K562 (cell line): ENCODE data around the gene EXOC3L1. TPM values are rescaled to one million over a fixed set of nuclear protein-coding genes. Genes with fewer than 3 reads are reported as not detected.

Source experiments
- ATAC-seq: fragments of 200-7000 bp; cut with Tn5 transposase; 3 replicates; pipeline ENCODE4 v1.9.1; 2020; ENCODE audit warnings: moderate library complexity
- BruUV-seq: library from RNA; stranded (reverse); fragments of 400-500 nt; replicated peaks from 2 replicates; lab custom pipeline; 2021; lab: Mats Ljungman, UMichigan
- CTCF ChIA-PET: fragments of 300-600 bp; formaldehyde crosslinking; extraction: SDS; loops from one replicate; lab custom pipeline; 2021; ENCODE audit warnings: low intra/inter-chr PET ratio; lab: Yijun Ruan, JAX
- POLR2A ChIA-PET: fragments of 300-600, 350-650 bp; sonication (Branson Sonifier 250); formaldehyde crosslinking; extraction: SDS; loops from one replicate; lab custom pipeline; 2021; ENCODE audit warnings: antibody characterized with exemption, inconsistent platforms; lab: Yijun Ruan, JAX
- DNase-seq, 4 experiments: peaks; one replicate each; pipeline versions ENCODE4 v3.0.0 to v3.0.0-alpha.2; 2011 to 2018; ENCODE audit warnings: low spot score in 3 of 4, mixed read lengths in 3 of 4; ENCODE audit errors: extremely low read depth in 1 of 4
- FAIRE-seq: peaks from 2 replicates; lab custom pipeline; 2011; peaks lifted over from hg19 to GRCh38; lab: Jason Lieb, UNC
- H2AFZ ChIP-seq: 2 replicates; pipeline ENCODE4 v1.6.0; 2011; ENCODE audit warnings: low read depth, low read length, control low read depth, inconsistent platforms
- H3K27ac ChIP-seq: fragments of 200-600 bp; 3 replicates; pipeline ENCODE4 v1.8.0; 2011; ENCODE audit warnings: low read depth, mild to moderate bottlenecking, control low read depth, inconsistent platforms, low read length, moderate library complexity, mixed read lengths; ENCODE audit errors: extremely low read depth
- H3K27me3 ChIP-seq, 2 experiments: fragments of 300-600 bp in 1 of 2; 2 replicates in 1 of 2; 3 replicates in 1 of 2; pipeline versions ENCODE4 v1.6.0 to v1.8.0; 2011; ENCODE audit warnings: inconsistent platforms in 2 of 2, low read length in 2 of 2, mild to moderate bottlenecking in 1 of 2, mixed read lengths in 1 of 2, moderate library complexity in 1 of 2; ENCODE audit not compliant: control insufficient read depth in 2 of 2, insufficient read depth in 2 of 2
- H3K36me3 ChIP-seq: fragments of 300-600 bp; 3 replicates; pipeline ENCODE4 v1.8.0; 2011; ENCODE audit warnings: mild to moderate bottlenecking, low read length, inconsistent platforms; ENCODE audit not compliant: control insufficient read depth, insufficient read depth
- H3K4me1 ChIP-seq, 2 experiments: fragments of 200-600 bp in 1 of 2; replicated peaks in 1 of 2; 2 replicates in 1 of 2; 3 replicates in 1 of 2; pipeline versions ENCODE4 v1.5.1 to v1.8.0; 2011; ENCODE audit warnings: inconsistent platforms in 2 of 2, low read length in 2 of 2, mild to moderate bottlenecking in 1 of 2, mixed read lengths in 1 of 2, moderate library complexity in 1 of 2; ENCODE audit not compliant: control insufficient read depth in 2 of 2, insufficient read depth in 2 of 2
- H3K4me2 ChIP-seq: 2 replicates; pipeline ENCODE4 v1.6.1; 2011; ENCODE audit warnings: low read length, control low read depth, inconsistent platforms, mixed read lengths; ENCODE audit not compliant: insufficient read depth
- H3K4me3 ChIP-seq: fragments of 200-600 bp; sonication (generic), shearing (Covaris generic); 2 replicates; pipeline ENCODE4 v1.5.1; 2016; ENCODE audit warnings: control low read depth, inconsistent platforms
- H3K79me2 ChIP-seq: fragments of 200-600 bp; 3 replicates; pipeline ENCODE4 v1.8.0; 2011; ENCODE audit warnings: low read length, inconsistent platforms; ENCODE audit not compliant: control insufficient read depth, insufficient read depth
- H3K9ac ChIP-seq, 2 experiments: 2 replicates each; pipeline versions ENCODE4 v1.6.0 to v1.6.1; 2011; ENCODE audit warnings: low read depth in 2 of 2, low read length in 2 of 2, control low read depth in 1 of 2, inconsistent platforms in 1 of 2, mild to moderate bottlenecking in 1 of 2, mixed read lengths in 1 of 2; ENCODE audit not compliant: insufficient read depth in 1 of 2
- H3K9me1 ChIP-seq: one replicate; pipeline ENCODE4 v1.6.0; 2011; ENCODE audit warnings: inconsistent platforms, mild to moderate bottlenecking, low read length, moderate library complexity; ENCODE audit not compliant: control insufficient read depth, insufficient read depth
- H3K9me3 ChIP-seq: replicated peaks from 2 replicates; pipeline ENCODE4 v1.5.1; 2011; ENCODE audit warnings: low read depth, low read length, inconsistent platforms; ENCODE audit not compliant: control insufficient read depth, insufficient read depth
- H4K20me1 ChIP-seq: replicated peaks from 2 replicates; pipeline ENCODE4 v1.6.1; 2011; ENCODE audit warnings: low read length, inconsistent platforms, mixed read lengths; ENCODE audit not compliant: control insufficient read depth, insufficient read depth
- FOXP1 ChIP-seq: sonication (generic); formaldehyde crosslinking; IDR thresholded peaks from 2 replicates; pipeline ENCODE4 v1.8.0; 2022; ENCODE audit warnings: mild to moderate bottlenecking, missing genetic modification reagents
- GABPB1 ChIP-seq: sonication (generic); formaldehyde crosslinking; IDR thresholded peaks from 2 replicates; pipeline ENCODE4 v1.8.0; 2022; ENCODE audit warnings: mild to moderate bottlenecking, missing genetic modification reagents
- HNRNPUL1 ChIP-seq: fragments of 200-400 bp; formaldehyde crosslinking; IDR thresholded peaks from 2 replicates; pipeline ENCODE4 v1.6.1; 2017; ENCODE audit warnings: low read length
- HSF4 ChIP-seq: fragments of 250-450 bp; sonication (Bioruptor Pico); IDR thresholded peaks from 2 replicates; pipeline ENCODE4 v2.1.2; 2022; ENCODE audit warnings: mild to moderate bottlenecking, moderate library complexity, borderline replicate concordance
- MBD1 ChIP-seq: fragments of 250-450 bp; sonication (Bioruptor Pico); IDR thresholded peaks from 2 replicates; pipeline ENCODE4 v1.8.0; 2022; ENCODE audit warnings: inconsistent platforms
- MEF2D ChIP-seq: conservative IDR thresholded peaks from 2 replicates; pipeline ENCODE4 v1.6.1; 2016; ENCODE audit warnings: low read depth, missing genetic modification characterization, missing compliant biosample characterization
- POLR2A ChIP-seq: fragments of 450-650 bp; conservative IDR thresholded peaks from 2 replicates; pipeline ENCODE4 v1.6.1; 2016
- SIN3B ChIP-seq: fragments of 450-650 bp; IDR thresholded peaks from 2 replicates; pipeline ENCODE4 v1.6.1; 2017; ENCODE audit warnings: low read depth, mild to moderate bottlenecking, moderate library complexity
- TRIM28 ChIP-seq: fragments of 450-650 bp; IDR thresholded peaks from 2 replicates; pipeline ENCODE4 v1.6.1; 2017
- ZNF444 ChIP-seq: fragments of 250-450 bp; sonication (Bioruptor Pico); IDR thresholded peaks from 2 replicates; pipeline ENCODE4 v1.4.0; 2020; ENCODE audit warnings: mild to moderate bottlenecking, moderate library complexity
- WGBS: fragments of 100-300 bp; shearing (Covaris generic); methylation state at CpG from one replicate; pipeline ENCODE4 v1.1.6; 2016; ENCODE audit warnings: low coverage, mixed read lengths; ENCODE audit not compliant: insufficient coverage; ENCODE audit errors: missing lambda C conversion rate; 5-methylcytosine and 5-hydroxymethylcytosine counted together
- in situ Hi-C: fragments of 300-500 bp; cut with MboI; formaldehyde crosslinking; loops from 4 replicates; pipeline ENCODE4 v1.15.0; 2018; ENCODE audit warnings: inconsistent platforms, mixed read lengths
- intact Hi-C: fragments of 100-400 bp; cut with micrococcal nuclease; formaldehyde crosslinking; loops from 2 replicates; pipeline ENCODE4 v1.14.2; 2022
- polyA plus RNA-seq, 8 experiments: library from polyadenylated mRNA; depleted of rRNA in 4 of 8; stranded (reverse) in 5 of 8; unstranded in 3 of 8; fragments of >200 nt; fragmentation: Nextera tagmentation in 2 of 8; fragmentation: Illumina TruSeq in 1 of 8; extraction: Ambion mirVana in 2 of 8; extraction: Trizol in 1 of 8; gene quantifications; 2 replicates each; pipeline versions ENCODE4 v1.2.1 to v1.2.3, GENCODE V29; 2011 to 2014; ENCODE audit warnings: inconsistent platforms in 1 of 8, missing spikeins in 1 of 8
- total RNA-seq, 7 experiments: library from RNA; depleted of rRNA in 6 of 7; stranded (reverse); fragments of >200 nt in 6 of 7; fragmentation: Illumina TruSeq in 2 of 7; extraction: Trizol in 2 of 7; gene quantifications; 2 replicates each; pipeline versions ENCODE4 v1.2.1 to v1.2.3, GENCODE V29; 2011 to 2021; ENCODE audit warnings: low replicate concordance in 1 of 7
- TF ChIP-seq, protein P1 (sequence below): fragments of 450-650 bp; formaldehyde crosslinking; IDR thresholded peaks from 2 replicates; pipeline ENCODE4 v1.4.0; 2022; ENCODE audit warnings: missing genetic modification characterization
- TF ChIP-seq, protein P2 (sequence below): sonication (generic); formaldehyde crosslinking; IDR thresholded peaks from 2 replicates; pipeline ENCODE4 v1.8.1; 2022; ENCODE audit warnings: missing genetic modification reagents

The EXOC3L1 gene
- total and polyA plus RNA-seq, 9 of the 15 experiments (the other 6 are each of a cell fraction or from before 2014, with no cell fraction given): 0.08 TPM; not detected in 8

GRCh38 chr16:67206129-67206837 is 16.3 kb upstream of the EXOC3L1 start:
- intact Hi-C loops: no loop called here

DNA sequence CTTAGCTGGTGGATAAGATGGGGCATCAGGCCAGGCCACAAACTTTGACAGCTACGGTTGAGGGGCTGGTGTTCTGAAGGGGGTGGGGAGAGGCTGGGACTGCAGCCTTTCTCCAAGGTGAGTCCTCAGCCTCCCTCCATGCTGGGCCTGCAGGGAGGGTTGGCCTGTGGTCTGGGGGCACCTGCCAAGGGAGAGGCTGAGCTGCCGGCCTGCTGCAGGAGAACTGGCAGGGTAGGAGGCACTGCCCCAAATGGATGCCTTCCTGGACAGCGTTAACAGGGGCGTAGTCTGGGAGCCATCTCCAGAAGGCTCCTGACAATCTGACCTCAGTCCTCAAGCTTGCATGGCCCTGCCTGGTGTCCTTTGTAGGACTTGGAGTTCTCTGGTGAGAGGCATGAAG is 14.1 kb upstream of the EXOC3L1 start:
- Histone ChIP-seq H3K9me3 (no peaks in the 10 kb centered on the region), H3K27ac (no peak overlapping the region), H3K9ac (peak overlapping the region in 1 of 2 experiments; percentile 13; a peak in 1 of 4 replicates), H4K20me1 (no peaks in the 10 kb centered on the region; the same call in 1 of the 2 replicates), H2AFZ (no peak overlapping the region), H3K4me2 (no peak overlapping the region), H3K79me2 (no peaks in the 10 kb centered on the region), H3K4me1 (peaks cover 10 to 54% of the 10 kb centered on the region in 2 experiments; a peak in 4 of 5 replicates), H3K9me1 (peaks cover 3% of the 10 kb centered on the region), H3K4me3 (no peak overlapping the region), H3K27me3 (no peaks in the 10 kb centered on the region), H3K36me3 (peaks cover 52% of the 10 kb centered on the region; the same call in 2 of the 3 replicates)
- POLR2A ChIA-PET: interaction anchor here (0.5 to 2.2 kb wide), 4 partner anchors 11 to 208 kb away, joined by 3 to 6 read pairs (median 4); no protein-coding TSS in a partner anchor
- in situ Hi-C loops: no loop called here
- no peak for FAIRE-seq
- CTCF ChIA-PET: no interaction called here
- BruUV-seq: no TSS peak
- intact Hi-C loops: no loop called here
- WGBS: 92% methylated on average over 4 of the region's 4 CpGs
- no peak for ATAC-seq
- DNase-seq: no peak
- TF ChIP-seq, protein P1, sequence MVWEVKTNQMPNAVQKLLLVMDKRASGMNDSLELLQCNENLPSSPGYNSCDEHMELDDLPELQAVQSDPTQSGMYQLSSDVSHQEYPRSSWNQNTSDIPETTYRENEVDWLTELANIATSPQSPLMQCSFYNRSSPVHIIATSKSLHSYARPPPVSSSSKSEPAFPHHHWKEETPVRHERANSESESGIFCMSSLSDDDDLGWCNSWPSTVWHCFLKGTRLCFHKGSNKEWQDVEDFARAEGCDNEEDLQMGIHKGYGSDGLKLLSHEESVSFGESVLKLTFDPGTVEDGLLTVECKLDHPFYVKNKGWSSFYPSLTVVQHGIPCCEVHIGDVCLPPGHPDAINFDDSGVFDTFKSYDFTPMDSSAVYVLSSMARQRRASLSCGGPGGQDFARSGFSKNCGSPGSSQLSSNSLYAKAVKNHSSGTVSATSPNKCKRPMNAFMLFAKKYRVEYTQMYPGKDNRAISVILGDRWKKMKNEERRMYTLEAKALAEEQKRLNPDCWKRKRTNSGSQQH: no peak
- TF ChIP-seq TRIM28: no peak
- TF ChIP-seq, protein P2, sequence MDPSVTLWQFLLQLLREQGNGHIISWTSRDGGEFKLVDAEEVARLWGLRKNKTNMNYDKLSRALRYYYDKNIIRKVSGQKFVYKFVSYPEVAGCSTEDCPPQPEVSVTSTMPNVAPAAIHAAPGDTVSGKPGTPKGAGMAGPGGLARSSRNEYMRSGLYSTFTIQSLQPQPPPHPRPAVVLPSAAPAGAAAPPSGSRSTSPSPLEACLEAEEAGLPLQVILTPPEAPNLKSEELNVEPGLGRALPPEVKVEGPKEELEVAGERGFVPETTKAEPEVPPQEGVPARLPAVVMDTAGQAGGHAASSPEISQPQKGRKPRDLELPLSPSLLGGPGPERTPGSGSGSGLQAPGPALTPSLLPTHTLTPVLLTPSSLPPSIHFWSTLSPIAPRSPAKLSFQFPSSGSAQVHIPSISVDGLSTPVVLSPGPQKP (CRISPR knock-in tag): no peak
- TF ChIP-seq ZNF444: no peak
- no peak for TF ChIP-seq GABPB1 (CRISPR knock-in tag)
- TF ChIP-seq HSF4 (CRISPR knock-in tag): no peak
- no peak for TF ChIP-seq MBD1 (CRISPR knock-in tag)
- TF ChIP-seq FOXP1 (CRISPR knock-in tag): no peak
- no peak for TF ChIP-seq HNRNPUL1
- no peak for TF ChIP-seq SIN3B

More at GRCh38 chr16:67206129-67206837, 16.3 kb upstream of the EXOC3L1 start:
- TF ChIP-seq MEF2D (tag) (no peak), POLR2A (peak; percentile 47)
- TF ChIP-seq, all 486 proteins: peak for 1
- DNase-seq (no peak), ATAC-seq (no peak), FAIRE-seq (no peak)
- no peaks in the 10 kb centered on the region for H3K79me2 ChIP-seq
- no peaks in the 10 kb centered on the region for H3K27me3 ChIP-seq
- in situ Hi-C loops: no loop called here
- no peak overlapping the region for H3K27ac ChIP-seq
- H3K9me1 ChIP-seq: peaks cover 3% of the 10 kb centered on the region
- WGBS: 83% methylated on average over 8 of the region's 8 CpGs
- no peak overlapping the region for H3K4me2 ChIP-seq
- H4K20me1 ChIP-seq: no peaks in the 10 kb centered on the region; the same call in 1 of the 2 replicates
- POLR2A ChIA-PET: interaction anchor here (0.6 to 3.8 kb wide), 3 partner anchors 12 to 270 kb away, joined by 3 to 21 read pairs (median 3); partner anchors contain the start of gene E2F4
- H2AFZ ChIP-seq: no peak overlapping the region
- H3K36me3 ChIP-seq: peaks cover 37% of the 10 kb centered on the region; the same call in 2 of the 3 replicates
- no TSS peak for BruUV-seq
- CTCF ChIA-PET: no interaction called here
- H3K9ac ChIP-seq: peak overlapping the region in 1 of 2 experiments; percentile 80; a peak in 1 of 4 replicates
- H3K9me3 ChIP-seq: no peaks in the 10 kb centered on the region
- H3K4me3 ChIP-seq: no peak overlapping the region
- peaks cover 10 to 58% of the 10 kb centered on the region in 2 experiments; a peak in 4 of 5 replicates for H3K4me1 ChIP-seq
